ENCODE data around the gene CRLF1.

Gene CRLF1

DNA sequence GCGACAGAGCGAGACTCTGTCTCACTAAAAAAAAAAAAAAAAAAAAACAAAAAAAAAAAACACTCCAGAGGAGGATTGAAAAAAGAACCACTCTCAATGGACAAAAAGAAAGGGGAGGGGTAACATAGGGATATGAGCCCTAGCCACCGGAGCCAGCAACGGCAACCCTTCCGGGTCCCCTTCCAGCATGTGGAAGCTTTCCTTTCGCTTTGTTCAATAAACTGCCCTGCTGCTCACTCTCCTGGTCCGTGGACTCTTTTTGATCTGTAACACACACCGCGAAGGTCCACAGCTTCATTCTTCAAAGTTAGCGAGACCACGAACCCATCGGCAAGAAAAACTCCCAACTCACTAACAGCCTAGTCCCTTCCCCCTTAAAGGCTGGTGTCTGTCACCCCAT lies 19.0 kb downstream of the CRLF1 start:
- no peak for DNase-seq (ENCODE audit: low read depth)
- no peak overlapping the region for H3K4me3 ChIP-seq (ENCODE audit: control insufficient read depth, low read depth, low read length)

DNA sequence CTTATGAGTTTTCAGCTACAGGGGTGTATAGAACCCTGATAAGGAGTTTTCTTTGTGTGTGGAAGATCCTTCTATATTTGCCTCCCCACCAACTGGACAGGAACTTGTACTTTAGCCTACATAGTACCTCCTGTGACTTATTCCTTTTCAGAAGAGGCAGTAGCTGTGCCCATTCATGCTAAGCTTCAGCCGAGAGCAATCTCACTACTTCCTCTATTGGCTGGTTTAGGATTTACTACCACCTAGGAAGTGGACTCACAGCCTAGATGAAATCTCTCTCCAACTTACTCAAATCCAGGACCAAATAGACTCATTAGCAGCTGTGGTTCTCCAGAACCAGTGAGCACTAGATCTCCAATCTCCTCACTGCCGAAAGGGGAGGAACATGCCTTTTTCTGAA lies 20.3 kb downstream of the CRLF1 start:
- H3K4me3 ChIP-seq (ENCODE audit: control insufficient read depth, low read depth, low read length), result no peak overlapping the region
- TF ChIP-seq, protein P1, sequence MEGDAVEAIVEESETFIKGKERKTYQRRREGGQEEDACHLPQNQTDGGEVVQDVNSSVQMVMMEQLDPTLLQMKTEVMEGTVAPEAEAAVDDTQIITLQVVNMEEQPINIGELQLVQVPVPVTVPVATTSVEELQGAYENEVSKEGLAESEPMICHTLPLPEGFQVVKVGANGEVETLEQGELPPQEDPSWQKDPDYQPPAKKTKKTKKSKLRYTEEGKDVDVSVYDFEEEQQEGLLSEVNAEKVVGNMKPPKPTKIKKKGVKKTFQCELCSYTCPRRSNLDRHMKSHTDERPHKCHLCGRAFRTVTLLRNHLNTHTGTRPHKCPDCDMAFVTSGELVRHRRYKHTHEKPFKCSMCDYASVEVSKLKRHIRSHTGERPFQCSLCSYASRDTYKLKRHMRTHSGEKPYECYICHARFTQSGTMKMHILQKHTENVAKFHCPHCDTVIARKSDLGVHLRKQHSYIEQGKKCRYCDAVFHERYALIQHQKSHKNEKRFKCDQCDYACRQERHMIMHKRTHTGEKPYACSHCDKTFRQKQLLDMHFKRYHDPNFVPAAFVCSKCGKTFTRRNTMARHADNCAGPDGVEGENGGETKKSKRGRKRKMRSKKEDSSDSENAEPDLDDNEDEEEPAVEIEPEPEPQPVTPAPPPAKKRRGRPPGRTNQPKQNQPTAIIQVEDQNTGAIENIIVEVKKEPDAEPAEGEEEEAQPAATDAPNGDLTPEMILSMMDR (IDR thresholded peaks at IDR 0.05; ENCODE audit: control insufficient read depth, insufficient read depth, low read depth, low read length, missing control alignments), result peak; percentile 10
- no peak for DNase-seq (ENCODE audit: low read depth)

More for the DNA sequence above, 19.0 kb downstream of the CRLF1 start:
- TF ChIP-seq, protein P1 (IDR thresholded peaks at IDR 0.05; ENCODE audit: control insufficient read depth, insufficient read depth, low read depth, low read length, missing control alignments), result no peak

DNA sequence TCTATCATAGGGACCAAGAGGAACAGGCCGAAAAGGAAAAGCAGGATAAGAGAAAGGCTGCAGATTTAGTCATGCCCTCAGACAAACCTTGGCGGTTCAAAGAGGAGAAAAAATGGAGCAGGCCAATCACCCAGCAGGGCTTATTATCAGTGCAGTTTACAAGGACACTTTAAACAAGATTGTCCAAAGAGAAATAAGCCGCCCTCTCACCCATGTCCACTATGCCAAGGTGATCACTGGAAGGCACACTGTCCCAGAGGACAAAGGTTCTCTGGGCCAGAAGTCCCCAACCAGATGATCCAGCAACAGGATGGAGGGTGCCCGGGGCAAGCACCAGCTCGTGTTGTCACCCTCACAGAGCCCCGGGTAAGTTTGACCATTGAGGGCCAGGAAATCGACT lies 26.3 kb downstream of the CRLF1 start:
- DNase-seq (ENCODE audit: low read depth), result no peak
- TF ChIP-seq, protein P1 (IDR thresholded peaks at IDR 0.05; ENCODE audit: control insufficient read depth, insufficient read depth, low read depth, low read length, missing control alignments), result no peak
- no peak overlapping the region for H3K4me3 ChIP-seq (ENCODE audit: control insufficient read depth, low read depth, low read length)

DNA sequence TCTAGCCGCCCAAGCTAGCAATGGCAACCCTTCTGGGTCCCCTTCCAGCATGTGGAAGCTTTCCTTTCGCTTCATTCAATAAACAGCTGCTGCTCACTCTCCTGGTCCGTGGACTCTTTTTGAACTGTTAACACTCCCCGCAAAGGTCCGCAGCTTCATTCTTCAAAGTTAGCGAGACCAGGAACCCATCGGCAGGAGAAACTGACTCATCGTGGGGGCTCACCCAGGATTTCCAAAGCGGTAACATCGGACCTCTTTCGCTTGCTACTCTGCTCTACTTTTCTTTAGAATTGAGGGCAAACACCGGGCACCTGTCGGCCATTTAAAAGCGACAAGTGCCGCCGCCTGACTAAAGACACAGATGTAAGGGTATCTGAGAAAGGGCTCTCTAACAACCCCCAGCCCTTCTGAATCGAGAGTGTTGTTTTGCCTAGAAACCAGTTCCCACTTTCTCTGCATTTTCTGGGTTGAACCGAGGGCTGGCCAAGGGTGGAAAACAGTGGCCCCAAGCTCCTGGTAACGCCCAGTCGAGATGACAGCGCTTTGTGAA lies 29.2 kb downstream of the CRLF1 start:
- no peak for DNase-seq (ENCODE audit: low read depth)
- H3K4me3 ChIP-seq (ENCODE audit: control insufficient read depth, low read depth, low read length), result no peak overlapping the region
- TF ChIP-seq, protein P1 (IDR thresholded peaks at IDR 0.05; ENCODE audit: control insufficient read depth, insufficient read depth, low read depth, low read length, missing control alignments), result no peak

DNA sequence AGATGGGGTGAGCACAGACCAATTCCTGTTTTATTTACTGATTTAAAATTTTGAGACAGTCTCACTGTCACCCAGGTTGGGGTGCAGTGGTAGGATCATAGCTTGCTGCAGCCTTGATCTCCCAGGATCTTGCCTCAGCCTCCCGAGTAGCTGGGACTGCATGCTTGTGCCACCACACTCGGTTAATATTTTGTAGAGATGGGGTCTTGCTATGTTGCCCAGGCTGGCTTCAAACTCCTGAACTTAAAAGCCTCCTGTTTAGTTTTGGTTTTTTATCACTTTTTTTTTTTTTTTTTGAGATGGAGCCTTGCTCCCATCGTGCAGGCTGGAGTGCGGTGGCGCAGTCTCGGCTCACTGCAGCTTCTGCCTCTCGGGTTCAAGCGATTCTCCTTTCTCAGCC lies 30.2 kb downstream of the CRLF1 start:
- H3K4me3 ChIP-seq (ENCODE audit: control insufficient read depth, low read depth, low read length), result no peak overlapping the region
- TF ChIP-seq, protein P1 (IDR thresholded peaks at IDR 0.05; ENCODE audit: control insufficient read depth, insufficient read depth, low read depth, low read length, missing control alignments), result no peak
- no peak for DNase-seq (ENCODE audit: low read depth)

DNA sequence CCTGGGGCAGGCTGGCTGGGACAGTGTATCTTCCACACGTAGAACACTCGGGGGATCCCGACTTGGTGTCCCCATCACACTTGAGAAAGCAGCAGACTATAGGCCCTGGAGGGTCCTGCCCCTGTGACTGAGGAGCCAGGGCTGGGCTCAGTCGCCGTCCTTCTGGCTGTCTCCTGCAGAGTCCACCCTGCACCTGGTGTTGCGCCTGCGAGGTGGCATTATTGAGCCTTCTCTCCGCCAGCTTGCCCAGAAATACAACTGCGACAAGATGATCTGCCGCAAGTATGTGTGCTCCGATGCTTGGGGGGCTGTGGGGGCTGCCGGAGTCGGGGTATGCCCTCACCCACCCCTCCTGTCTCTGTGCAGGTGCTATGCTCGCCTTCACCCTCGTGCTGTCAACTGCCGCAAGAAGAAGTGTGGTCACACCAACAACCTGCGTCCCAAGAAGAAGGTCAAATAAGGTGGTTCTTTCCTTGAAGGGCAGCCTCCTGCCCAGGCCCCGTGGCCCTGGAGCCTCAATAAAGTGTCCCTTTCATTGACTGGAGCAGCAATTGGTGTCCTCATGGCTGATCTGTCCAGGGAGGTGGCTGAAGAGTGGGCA lies 31.8 kb downstream of the CRLF1 start:
- no peak for DNase-seq (ENCODE audit: low read depth)
- TF ChIP-seq, protein P1 (IDR thresholded peaks at IDR 0.05; ENCODE audit: control insufficient read depth, insufficient read depth, low read depth, low read length, missing control alignments), result no peak
- H3K4me3 ChIP-seq (ENCODE audit: control insufficient read depth, low read depth, low read length), result no peak overlapping the region

All from AG09309 (cell line).